HepG2 (cell line): ENCODE measurements around the gene OR1I1. TPM values are rescaled to one million over a fixed set of nuclear protein-coding genes. Genes with fewer than 3 reads are reported as not detected.
A peak's percentile ranks its signal among the peaks of the same experiment; 100 is the strongest.

Experiments
- ATAC-seq: fragments of 200-7000 bp; cut with Tn5 transposase; 3 replicates; pipeline ENCODE4 v1.9.1; 2020; ENCODE audit warnings: mild to moderate bottlenecking, moderate library complexity
- BruUV-seq: library from RNA; stranded (reverse); fragments of 400-500 nt; replicated peaks from 2 replicates; lab custom pipeline; 2021; lab: Mats Ljungman, UMichigan
- CTCF ChIA-PET: fragments of 300-600 bp; formaldehyde crosslinking; extraction: SDS; loops from one replicate; lab custom pipeline; 2021; ENCODE audit warnings: low total read pairs, inconsistent platforms, low intra/inter-chr PET ratio; lab: Yijun Ruan, JAX
- POLR2A ChIA-PET: fragments of 350-600 bp; sonication (Branson Sonifier 250); formaldehyde crosslinking; loops from one replicate; lab custom pipeline; 2020; ENCODE audit warnings: antibody characterized with exemption, inconsistent platforms; lab: Yijun Ruan, JAX
- DNase-seq: peaks from one replicate; pipeline ENCODE4 v3.0.0-alpha.2; 2015; ENCODE audit warnings: low spot score
- FAIRE-seq: peaks from 3 replicates; lab custom pipeline; 2011; peaks lifted over from hg19 to GRCh38; lab: Jason Lieb, UNC
- H2AFZ ChIP-seq: one replicate; pipeline ENCODE4 v1.6.1; 2011; ENCODE audit warnings: low read length, inconsistent platforms
- H3K27ac ChIP-seq: fragments of 300-600 bp; 3 replicates; pipeline ENCODE4 v1.8.0; 2011; ENCODE audit warnings: mixed run types, mild to moderate bottlenecking, mixed read lengths, low read length, inconsistent platforms; ENCODE audit not compliant: insufficient read depth; ENCODE audit errors: extremely low read length
- H3K27me3 ChIP-seq, 2 experiments: fragments of 200-600 bp in 1 of 2; 2 replicates in 1 of 2; 3 replicates in 1 of 2; pipeline versions ENCODE4 v1.6.0 to v1.8.0; 2011; ENCODE audit warnings: low read length in 2 of 2, mild to moderate bottlenecking in 2 of 2, moderate library complexity in 2 of 2, inconsistent platforms in 1 of 2; ENCODE audit not compliant: insufficient read depth in 2 of 2, control insufficient read depth in 1 of 2
- H3K36me3 ChIP-seq, 2 experiments: fragments of 200-600 bp in 1 of 2; replicated peaks in 1 of 2; 2 replicates in 1 of 2; 3 replicates in 1 of 2; pipeline versions ENCODE4 v1.5.1 to v1.8.0; 2011; ENCODE audit warnings: low read length in 2 of 2, inconsistent platforms in 1 of 2; ENCODE audit not compliant: insufficient read depth in 2 of 2, control insufficient read depth in 1 of 2
- H3K4me1 ChIP-seq: 2 replicates; pipeline ENCODE4 v1.5.1; 2012; ENCODE audit warnings: low read length, inconsistent platforms; ENCODE audit not compliant: insufficient read depth
- H3K4me2 ChIP-seq: 2 replicates; pipeline ENCODE4 v1.6.0; 2011; ENCODE audit warnings: low read depth, low read length, inconsistent platforms
- H3K4me3 ChIP-seq, 3 experiments: fragments of 200-600 bp in 1 of 3; sonication (generic), shearing (Covaris generic) in 1 of 3; replicated peaks in 1 of 3; 2 replicates each; pipeline ENCODE4 v1.5.1; 2011 to 2016; ENCODE audit warnings: low read length in 3 of 3, inconsistent platforms in 2 of 3, low read depth in 2 of 3, mild to moderate bottlenecking in 2 of 3, control low read depth in 1 of 3, mixed read lengths in 1 of 3; ENCODE audit not compliant: insufficient read depth in 1 of 3
- H3K79me2 ChIP-seq: one replicate; pipeline ENCODE4 v1.6.1; 2011; ENCODE audit warnings: low read length, inconsistent platforms; ENCODE audit not compliant: insufficient read depth
- H3K9ac ChIP-seq: 2 replicates; pipeline ENCODE4 v1.6.0; 2011; ENCODE audit warnings: mild to moderate bottlenecking, low read depth, low read length, inconsistent platforms; ENCODE audit not compliant: insufficient read depth
- H3K9me3 ChIP-seq: 2 replicates; pipeline ENCODE4 v1.5.1; 2012; ENCODE audit warnings: mild to moderate bottlenecking, low read length
- H4K20me1 ChIP-seq: 2 replicates; pipeline ENCODE4 v1.6.0; 2011; ENCODE audit warnings: inconsistent platforms, mild to moderate bottlenecking, low read length, moderate library complexity; ENCODE audit not compliant: insufficient read depth
- CHD2 ChIP-seq: IDR thresholded peaks from 2 replicates; pipeline ENCODE4 v1.6.1; 2011; ENCODE audit warnings: low read depth, low read length, improper control_type of control experiment
- FOXA1 ChIP-seq, 2 experiments: fragments of 450-650 bp in 1 of 2; sonication (generic) in 1 of 2; formaldehyde crosslinking in 1 of 2; IDR thresholded peaks; 2 replicates each; pipeline versions ENCODE4 v1.4.0 to v1.6.1; 2016 to 2020; ENCODE audit warnings: missing genetic modification reagents in 1 of 2
- HMG20B ChIP-seq: conservative IDR thresholded peaks from 2 replicates; pipeline ENCODE4 v1.6.1; 2016; ENCODE audit warnings: missing genetic modification reagents, missing compliant biosample characterization
- ZNF709 ChIP-seq: sonication (generic); formaldehyde crosslinking; IDR thresholded peaks from 2 replicates; pipeline ENCODE4 v1.5.0; 2020; ENCODE audit warnings: mild to moderate bottlenecking, missing genetic modification reagents
- WGBS: methylation state at CpG from one replicate; pipeline ENCODE4 v1.1.6; 2017; ENCODE audit warnings: low lambda C conversion rate; 5-methylcytosine and 5-hydroxymethylcytosine counted together
- in situ Hi-C: cut with HindIII; loops from 2 replicates; pipeline ENCODE4 v1.10.0; 2017; ENCODE audit warnings: low pct_unique_long_range_greater_than_20kb; ENCODE audit not compliant: extremely low pct_ligation_motif_present
- intact Hi-C: fragments of 100-400 bp; cut with micrococcal nuclease; formaldehyde crosslinking; loops from one replicate; pipeline ENCODE4 v1.10.0; 2022; ENCODE audit not compliant: unreplicated experiment
- polyA plus RNA-seq, 8 experiments: library from polyadenylated mRNA; depleted of rRNA in 3 of 8; stranded (reverse) in 7 of 8; unstranded in 1 of 8; fragments of >200 nt; fragmentation: Illumina TruSeq in 4 of 8; extraction: Trizol in 4 of 8; gene quantifications; 2 replicates each; pipeline versions ENCODE4 v1.2.1 to v1.2.3, GENCODE V29; 2011 to 2016; ENCODE audit warnings: low read depth in 4 of 8, missing spikeins in 1 of 8, mixed read lengths in 1 of 8; ENCODE audit not compliant: insufficient read depth in 1 of 8
- total RNA-seq, 5 experiments: library from RNA; depleted of rRNA; stranded (reverse); fragments of >200 nt; fragmentation: Illumina TruSeq; extraction: Trizol; gene quantifications; 2 replicates each; pipeline ENCODE4 v1.2.3, GENCODE V29; 2016; ENCODE audit warnings: low read depth in 1 of 5
- TF ChIP-seq, protein P1 (sequence below): sonication (generic); formaldehyde crosslinking; IDR thresholded peaks from 2 replicates; pipeline ENCODE4 v1.5.0; 2020; ENCODE audit warnings: mild to moderate bottlenecking, missing genetic modification reagents
- TF ChIP-seq, protein P2 (sequence below): sonication (generic); formaldehyde crosslinking; IDR thresholded peaks from 2 replicates; pipeline ENCODE4 v1.5.1; 2020; ENCODE audit warnings: missing genetic modification reagents, mild to moderate bottlenecking, borderline replicate concordance

OR1I1 gene
- total and polyA plus RNA-seq, 2 of the 13 experiments (the other 11 are each of a cell fraction or from before 2014, with no cell fraction given) = not detected

DNA sequence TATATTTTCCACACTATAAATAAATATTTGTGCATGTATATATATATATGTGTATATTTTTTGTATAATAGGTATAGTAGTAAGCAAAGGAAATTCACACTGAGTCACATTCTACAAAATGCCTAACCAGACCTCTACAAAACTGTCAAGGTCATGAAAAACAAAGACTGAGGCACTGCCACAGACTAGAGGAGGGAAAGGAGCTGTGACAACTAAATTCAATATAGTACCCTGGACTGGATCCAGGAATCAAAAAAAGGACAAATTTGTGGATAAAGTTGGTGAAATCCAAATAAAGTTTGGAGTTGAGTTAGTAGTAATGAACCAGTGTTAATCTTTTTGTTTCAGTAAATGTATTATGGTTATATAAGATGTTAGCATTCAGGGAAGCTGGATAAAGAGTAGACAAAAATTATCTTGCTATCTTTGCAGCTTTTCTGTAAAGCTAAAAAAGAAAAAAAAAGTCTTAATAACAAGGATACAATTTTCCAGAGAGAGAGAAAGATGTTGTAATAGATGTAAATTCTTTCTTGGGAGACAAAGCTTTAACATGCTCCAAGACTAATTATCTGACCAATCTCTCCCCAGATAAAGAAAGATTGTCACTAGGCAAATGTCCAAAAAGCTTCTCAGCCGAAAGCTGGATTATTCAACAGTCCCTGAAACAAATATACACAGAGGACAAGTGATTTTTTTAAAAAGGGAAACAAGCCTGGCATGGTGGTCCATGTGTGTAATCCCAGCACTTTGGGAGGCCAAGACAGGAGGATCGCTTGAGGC lies 44.3 kb downstream of the OR1I1 start:
- Histone ChIP-seq H4K20me1 (no peaks in the 10 kb centered on the region), H3K27me3 (peaks cover 0 to 6% of the 10 kb centered on the region in 2 experiments; a peak in 2 of 5 replicates), H3K4me1 (peaks cover 28% of the 10 kb centered on the region), H2AFZ (no peak overlapping the region), H3K79me2 (peaks cover 17% of the 10 kb centered on the region), H3K36me3 (peaks cover 9% of the 10 kb centered on the region in 2 experiments), H3K27ac (peak overlapping the region; percentile 91), H3K9me3 (no peaks in the 10 kb centered on the region), H3K4me3 (peak overlapping the region; percentile 3 to 62 (median 44); a peak in 5 of 6 replicates), H3K9ac (peak overlapping the region; percentile 87; the same call in 1 of the 2 replicates), H3K4me2 (peak overlapping the region; percentile 89)
- CTCF ChIA-PET = no interaction called here
- in situ Hi-C loops = no loop called here
- FAIRE-seq (no peak), ATAC-seq (no peak), DNase-seq (peak; percentile 38)
- no peak for TF ChIP-seq HMG20B (CRISPR knock-in tag)
- no peak for TF ChIP-seq CHD2
- no peak for TF ChIP-seq ZNF709
- no peak for TF ChIP-seq FOXA1 (IDR thresholded peaks at IDR 0.05)
- TF ChIP-seq FOXA1 (CRISPR knock-in tag; IDR thresholded peaks at IDR 0.05) = no peak
- TF ChIP-seq, protein P1, sequence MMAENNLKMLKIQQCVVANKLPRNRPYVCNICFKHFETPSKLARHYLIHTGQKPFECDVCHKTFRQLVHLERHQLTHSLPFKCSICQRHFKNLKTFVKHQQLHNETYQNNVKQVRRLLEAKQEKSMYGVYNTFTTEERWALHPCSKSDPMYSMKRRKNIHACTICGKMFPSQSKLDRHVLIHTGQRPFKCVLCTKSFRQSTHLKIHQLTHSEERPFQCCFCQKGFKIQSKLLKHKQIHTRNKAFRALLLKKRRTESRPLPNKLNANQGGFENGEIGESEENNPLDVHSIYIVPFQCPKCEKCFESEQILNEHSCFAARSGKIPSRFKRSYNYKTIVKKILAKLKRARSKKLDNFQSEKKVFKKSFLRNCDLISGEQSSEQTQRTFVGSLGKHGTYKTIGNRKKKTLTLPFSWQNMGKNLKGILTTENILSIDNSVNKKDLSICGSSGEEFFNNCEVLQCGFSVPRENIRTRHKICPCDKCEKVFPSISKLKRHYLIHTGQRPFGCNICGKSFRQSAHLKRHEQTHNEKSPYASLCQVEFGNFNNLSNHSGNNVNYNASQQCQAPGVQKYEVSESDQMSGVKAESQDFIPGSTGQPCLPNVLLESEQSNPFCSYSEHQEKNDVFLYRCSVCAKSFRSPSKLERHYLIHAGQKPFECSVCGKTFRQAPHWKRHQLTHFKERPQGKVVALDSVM (CRISPR knock-in tag) = peak; percentile 83
- TF ChIP-seq, protein P2, sequence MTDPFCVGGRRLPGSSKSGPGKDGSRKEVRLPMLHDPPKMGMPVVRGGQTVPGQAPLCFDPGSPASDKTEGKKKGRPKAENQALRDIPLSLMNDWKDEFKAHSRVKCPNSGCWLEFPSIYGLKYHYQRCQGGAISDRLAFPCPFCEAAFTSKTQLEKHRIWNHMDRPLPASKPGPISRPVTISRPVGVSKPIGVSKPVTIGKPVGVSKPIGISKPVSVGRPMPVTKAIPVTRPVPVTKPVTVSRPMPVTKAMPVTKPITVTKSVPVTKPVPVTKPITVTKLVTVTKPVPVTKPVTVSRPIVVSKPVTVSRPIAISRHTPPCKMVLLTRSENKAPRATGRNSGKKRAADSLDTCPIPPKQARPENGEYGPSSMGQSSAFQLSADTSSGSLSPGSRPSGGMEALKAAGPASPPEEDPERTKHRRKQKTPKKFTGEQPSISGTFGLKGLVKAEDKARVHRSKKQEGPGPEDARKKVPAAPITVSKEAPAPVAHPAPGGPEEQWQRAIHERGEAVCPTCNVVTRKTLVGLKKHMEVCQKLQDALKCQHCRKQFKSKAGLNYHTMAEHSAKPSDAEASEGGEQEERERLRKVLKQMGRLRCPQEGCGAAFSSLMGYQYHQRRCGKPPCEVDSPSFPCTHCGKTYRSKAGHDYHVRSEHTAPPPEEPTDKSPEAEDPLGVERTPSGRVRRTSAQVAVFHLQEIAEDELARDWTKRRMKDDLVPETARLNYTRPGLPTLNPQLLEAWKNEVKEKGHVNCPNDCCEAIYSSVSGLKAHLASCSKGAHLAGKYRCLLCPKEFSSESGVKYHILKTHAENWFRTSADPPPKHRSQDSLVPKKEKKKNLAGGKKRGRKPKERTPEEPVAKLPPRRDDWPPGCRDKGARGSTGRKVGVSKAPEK (CRISPR knock-in tag) = no peak
- WGBS = 25% methylated on average over 2 of the region's 2 CpGs
- no TSS peak for BruUV-seq
- intact Hi-C loops = no loop called here
- POLR2A ChIA-PET = interaction anchor here (0.9 to 2.6 kb wide), 7 partner anchors 10 to 293 kb away, joined by 3 to 19 read pairs (median 3); no protein-coding TSS in a partner anchor
